ENCODE results near the gene MAP7D1.
"Not testable (repeated sequence)": the region's sequence is repeated elsewhere in the genome, so short reads cannot be mapped to it uniquely, and the experiment has no call there.

Gene MAP7D1

DNA sequence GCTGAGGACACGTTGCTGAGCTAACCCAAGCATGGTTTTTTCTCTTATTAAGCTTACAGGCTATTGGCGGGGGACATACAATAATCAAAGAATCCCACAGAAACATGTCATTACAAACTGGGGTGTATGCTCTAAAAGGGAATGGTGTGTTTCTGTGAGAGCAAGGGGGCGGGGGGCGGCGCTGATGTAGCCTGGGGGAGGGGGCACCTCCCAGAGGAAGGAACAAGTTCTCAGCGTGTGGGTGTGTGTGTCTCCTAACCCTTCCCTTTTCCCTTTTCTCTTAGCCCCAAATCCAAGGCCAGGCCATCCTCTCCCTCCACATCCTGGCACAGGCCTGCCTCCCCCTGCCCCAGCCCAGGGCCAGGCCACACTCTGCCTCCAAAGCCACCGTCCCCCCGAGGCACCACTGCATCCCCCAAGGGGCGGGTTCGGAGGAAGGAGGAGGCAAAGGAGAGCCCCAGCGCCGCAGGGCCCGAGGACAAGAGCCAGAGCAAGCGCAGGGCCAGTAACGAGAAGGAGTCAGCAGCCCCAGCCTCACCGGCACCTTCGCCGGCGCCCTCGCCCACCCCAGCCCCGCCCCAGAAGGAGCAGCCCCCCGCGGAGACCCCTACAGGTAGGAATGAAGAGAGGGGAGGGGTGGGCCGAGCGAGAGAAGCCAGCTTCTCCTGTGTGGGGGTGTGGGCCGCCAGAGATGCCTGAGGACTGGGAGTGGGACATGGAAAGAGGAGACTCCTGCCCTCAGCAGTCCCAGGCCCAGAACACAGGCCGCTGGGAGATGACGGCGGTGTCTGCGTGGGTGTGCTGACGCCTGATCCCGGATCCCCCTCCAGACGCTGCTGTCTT lies 21.9 kb downstream of the MAP7D1 start:
- H3K36me3 Mint-ChIP-seq (ENCODE audit: low read depth), result peaks cover 88% of the 10 kb centered on the region

DNA sequence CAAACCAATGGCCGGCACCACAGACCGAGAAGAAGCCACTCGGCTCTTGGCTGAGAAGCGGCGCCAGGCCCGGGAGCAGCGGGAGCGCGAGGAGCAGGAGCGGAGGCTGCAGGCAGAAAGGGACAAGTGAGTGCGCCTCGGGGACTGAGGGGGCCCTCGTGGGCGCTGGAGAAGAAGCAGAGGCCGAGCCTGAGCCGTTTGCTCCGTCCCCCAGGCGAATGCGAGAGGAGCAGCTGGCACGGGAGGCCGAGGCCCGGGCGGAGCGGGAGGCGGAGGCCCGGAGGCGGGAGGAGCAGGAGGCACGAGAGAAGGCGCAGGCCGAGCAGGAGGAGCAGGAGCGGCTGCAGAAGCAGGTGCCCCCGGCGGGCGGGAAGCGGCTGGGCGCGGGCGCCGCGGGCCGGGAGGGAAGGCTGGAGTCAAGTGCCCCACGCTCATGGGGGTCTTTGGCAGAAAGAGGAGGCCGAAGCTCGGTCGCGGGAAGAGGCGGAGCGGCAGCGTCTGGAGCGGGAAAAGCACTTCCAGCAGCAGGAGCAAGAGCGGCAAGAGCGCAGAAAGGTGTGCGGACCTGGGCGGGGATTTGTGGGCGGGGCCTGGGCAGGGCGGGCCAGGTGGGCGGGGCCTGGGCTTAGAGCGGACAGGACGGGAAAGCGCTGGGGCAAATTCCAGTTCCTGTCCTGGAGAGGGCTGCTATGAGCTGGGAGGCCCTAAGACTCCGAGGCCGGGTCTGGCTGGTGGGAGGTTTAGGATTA lies 22.7 kb downstream of the MAP7D1 start:
- DNase-seq, result no peak
- H3K27ac Mint-ChIP-seq, result no peak overlapping the region
- peaks cover 80% of the 10 kb centered on the region for H3K36me3 Mint-ChIP-seq (ENCODE audit: low read depth)
- H3K4me1 Mint-ChIP-seq (ENCODE audit: low read depth), result no peaks in the 10 kb centered on the region
- no peaks in the 10 kb centered on the region for H3K27me3 Mint-ChIP-seq
- H3K4me3 Mint-ChIP-seq, result no peak overlapping the region
- H3K9me3 Mint-ChIP-seq, result no peaks in the 10 kb centered on the region

More for the DNA sequence above, 21.9 kb downstream of the MAP7D1 start:
- Mint-ChIP-seq H3K27me3 (no peaks in the 10 kb centered on the region), H3K27ac (peak overlapping the region; percentile 50), H3K4me1 (ENCODE audit: low read depth) (peaks cover 4% of the 10 kb centered on the region), H3K9me3 (no peaks in the 10 kb centered on the region), H3K4me3 (no peak overlapping the region)
- no peak for DNase-seq

DNA sequence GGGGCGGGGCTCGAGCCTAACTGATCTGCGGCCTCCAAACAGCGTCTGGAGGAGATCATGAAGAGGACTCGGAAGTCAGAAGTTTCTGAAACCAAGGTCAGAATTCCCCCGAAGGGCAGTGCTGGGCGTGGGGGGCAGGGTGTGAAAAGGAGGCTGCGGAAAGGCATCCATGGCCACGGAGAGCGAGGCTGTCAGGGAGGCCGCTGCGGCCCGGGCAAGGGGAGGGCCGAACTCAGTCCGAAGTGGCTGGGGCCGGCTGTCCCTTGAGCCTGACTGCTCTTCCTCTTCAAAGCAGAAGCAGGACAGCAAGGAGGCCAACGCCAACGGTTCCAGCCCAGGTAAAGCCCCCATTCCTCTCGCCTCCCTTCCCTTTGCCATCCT lies 23.2 kb downstream of the MAP7D1 start:
- H3K27me3 Mint-ChIP-seq, result no peaks in the 10 kb centered on the region
- peaks cover 75% of the 10 kb centered on the region for H3K36me3 Mint-ChIP-seq (ENCODE audit: low read depth)
- H3K27ac Mint-ChIP-seq, result no peak overlapping the region
- DNase-seq, result no peak
- no peaks in the 10 kb centered on the region for H3K9me3 Mint-ChIP-seq
- H3K4me3 Mint-ChIP-seq, result no peak overlapping the region
- no peaks in the 10 kb centered on the region for H3K4me1 Mint-ChIP-seq (ENCODE audit: low read depth)

DNA sequence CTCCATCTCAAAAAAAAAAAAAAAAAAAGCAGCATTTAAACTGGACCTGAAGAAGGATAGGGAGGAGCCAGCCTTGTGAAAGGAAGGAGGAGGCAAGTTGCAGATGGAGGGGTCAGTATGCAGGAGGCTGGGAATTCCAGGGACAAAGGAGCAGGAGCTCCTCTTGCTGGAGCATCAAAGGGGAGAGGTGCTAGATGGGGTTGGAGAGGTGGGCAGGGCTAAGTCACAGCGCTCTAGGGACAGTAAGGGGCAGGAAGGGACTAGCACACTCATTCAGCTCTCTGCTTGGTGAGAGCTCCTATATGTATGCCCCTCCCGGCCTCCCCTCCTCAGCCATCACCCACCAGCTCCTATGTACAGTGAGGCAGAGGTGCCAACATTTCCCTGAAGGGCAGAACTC lies 26.8 kb downstream of the MAP7D1 start:
- H3K36me3 Mint-ChIP-seq (ENCODE audit: low read depth), result peaks cover 44% of the 10 kb centered on the region
- DNase-seq, result no peak
- H3K9me3 Mint-ChIP-seq, result no peaks in the 10 kb centered on the region
- H3K4me3 Mint-ChIP-seq, result no peak overlapping the region
- H3K27me3 Mint-ChIP-seq, result no peaks in the 10 kb centered on the region
- peaks cover 2% of the 10 kb centered on the region for H3K4me1 Mint-ChIP-seq (ENCODE audit: low read depth)
- peak overlapping the region; percentile 4 for H3K27ac Mint-ChIP-seq

DNA sequence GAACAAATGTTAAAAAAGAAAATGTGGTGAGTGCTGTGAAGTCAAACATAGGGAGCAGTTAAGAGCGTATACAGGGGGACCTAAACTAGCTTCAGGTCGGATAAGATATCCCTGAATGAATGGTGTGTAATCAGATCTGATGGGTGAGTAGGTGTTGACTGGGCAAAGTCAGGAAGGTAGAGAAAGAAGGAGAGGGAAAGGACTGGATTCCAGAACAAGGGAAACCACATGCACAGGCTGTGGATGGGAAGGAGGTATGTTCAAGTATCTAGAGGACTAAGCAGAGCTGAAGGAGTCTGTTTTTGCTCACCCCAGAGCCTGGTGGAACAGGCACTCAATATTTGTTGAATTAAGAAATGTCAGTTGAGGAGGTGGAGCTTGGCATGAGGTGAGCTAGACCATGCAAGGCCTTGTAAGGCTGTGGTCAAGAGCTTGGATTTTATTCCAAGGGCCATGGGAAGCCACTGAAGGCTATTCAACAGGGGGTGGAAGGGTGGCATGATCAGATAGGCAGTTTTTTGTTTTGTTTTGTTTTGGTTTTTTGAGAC lies 27.4 kb downstream of the MAP7D1 start:
- Mint-ChIP-seq H3K4me3 (no peak overlapping the region), H3K27me3 (no peaks in the 10 kb centered on the region), H3K36me3 (ENCODE audit: low read depth) (peaks cover 40% of the 10 kb centered on the region), H3K9me3 (no peaks in the 10 kb centered on the region), H3K4me1 (ENCODE audit: low read depth) (peaks cover 7% of the 10 kb centered on the region), H3K27ac (peak overlapping the region; percentile 4)
- no peak for DNase-seq

DNA sequence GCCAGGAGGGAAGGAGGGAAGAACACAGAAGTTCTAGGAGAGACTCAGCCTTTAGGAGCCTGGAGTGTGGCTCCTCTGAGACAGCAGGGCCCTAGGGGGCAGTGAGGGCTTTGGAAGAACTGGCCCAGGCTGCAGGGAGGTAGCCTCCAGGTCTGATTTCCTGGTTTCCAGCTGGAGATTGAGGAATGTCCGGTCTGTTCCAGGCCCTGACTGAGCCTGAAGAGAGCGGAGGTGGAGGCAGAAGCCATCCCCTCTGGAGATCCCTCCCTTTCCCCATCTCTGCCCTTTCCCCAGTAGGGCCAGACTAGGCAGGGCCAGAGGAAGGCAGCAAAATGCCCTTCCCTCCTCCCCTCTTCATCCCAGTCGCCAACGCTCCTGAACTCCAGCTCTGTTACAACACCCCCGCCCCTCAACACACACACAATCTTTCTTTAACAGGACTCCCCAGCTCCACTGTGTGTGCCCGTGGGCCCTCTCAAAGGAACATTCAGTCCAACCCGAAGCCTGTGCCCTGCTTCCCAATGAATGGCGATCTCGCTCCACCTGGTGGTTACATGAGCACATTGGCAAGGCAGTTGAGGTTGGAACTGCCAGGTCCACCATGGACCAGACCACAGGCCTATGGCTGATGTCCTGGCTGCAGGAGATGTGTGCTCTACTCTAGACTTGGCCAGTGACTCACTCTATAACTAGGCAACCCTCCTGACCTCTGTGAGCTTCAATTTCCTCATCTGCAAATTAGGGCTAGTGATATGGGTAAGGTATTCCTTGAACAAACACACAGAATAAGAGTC lies 32.0 kb downstream of the MAP7D1 start:
- Mint-ChIP-seq H3K27me3 (no peaks in the 10 kb centered on the region), H3K4me3 (no peak overlapping the region), H3K4me1 (ENCODE audit: low read depth) (peaks cover 7% of the 10 kb centered on the region), H3K9me3 (no peaks in the 10 kb centered on the region), H3K36me3 (ENCODE audit: low read depth) (no peaks in the 10 kb centered on the region), H3K27ac (peak overlapping the region; percentile 86)
- DNase-seq, result peak; percentile 79

DNA sequence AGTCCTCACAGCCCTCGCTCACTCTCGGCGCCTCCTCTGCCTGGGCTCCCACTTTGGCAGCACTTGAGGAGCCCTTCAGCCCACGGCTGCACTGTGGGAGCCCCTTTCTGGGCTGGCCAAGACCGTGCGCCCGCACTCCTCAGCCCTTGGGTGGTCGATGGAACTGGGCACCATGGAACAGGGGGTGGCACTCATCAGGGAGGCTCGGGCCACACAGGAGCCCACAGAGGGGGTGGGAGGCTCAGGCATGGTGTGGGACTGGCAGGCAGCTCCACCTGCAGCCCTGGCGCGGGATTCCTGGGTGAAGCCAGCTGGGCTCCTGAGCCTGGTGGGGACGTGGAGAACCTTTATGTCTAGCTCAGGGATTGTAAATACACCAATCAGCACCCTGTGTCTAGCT lies 40.8 kb downstream of the MAP7D1 start:
- not testable (repeated sequence) for H3K27me3 Mint-ChIP-seq; H3K27ac Mint-ChIP-seq; H3K4me3 Mint-ChIP-seq; DNase-seq; H3K36me3 Mint-ChIP-seq (ENCODE audit: low read depth); H3K9me3 Mint-ChIP-seq; H3K4me1 Mint-ChIP-seq (ENCODE audit: low read depth)

DNA sequence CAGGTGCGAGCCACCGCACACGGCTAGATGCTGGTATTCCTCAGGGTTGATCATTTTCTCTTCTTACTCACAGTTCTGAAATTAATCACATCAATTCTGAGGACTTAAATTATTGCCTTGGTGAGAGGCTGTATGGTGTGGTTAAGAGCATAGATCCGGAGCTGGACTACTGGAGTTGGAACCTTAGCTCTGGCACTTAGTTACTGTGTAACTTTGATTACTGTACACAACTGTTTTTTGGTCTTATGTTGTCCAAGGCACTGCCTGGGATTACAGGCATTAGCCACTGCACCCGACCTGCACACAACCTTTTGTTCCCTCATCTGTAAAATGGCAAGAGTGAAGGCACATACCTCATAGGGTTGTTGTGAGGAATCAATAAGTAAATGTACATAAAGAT lies 42.7 kb downstream of the MAP7D1 start:
- no peaks in the 10 kb centered on the region for H3K9me3 Mint-ChIP-seq
- no peak for DNase-seq
- no peaks in the 10 kb centered on the region for H3K36me3 Mint-ChIP-seq (ENCODE audit: low read depth)
- no peak overlapping the region for H3K27ac Mint-ChIP-seq
- no peak overlapping the region for H3K4me3 Mint-ChIP-seq
- H3K4me1 Mint-ChIP-seq (ENCODE audit: low read depth), result no peaks in the 10 kb centered on the region
- no peaks in the 10 kb centered on the region for H3K27me3 Mint-ChIP-seq

DNA sequence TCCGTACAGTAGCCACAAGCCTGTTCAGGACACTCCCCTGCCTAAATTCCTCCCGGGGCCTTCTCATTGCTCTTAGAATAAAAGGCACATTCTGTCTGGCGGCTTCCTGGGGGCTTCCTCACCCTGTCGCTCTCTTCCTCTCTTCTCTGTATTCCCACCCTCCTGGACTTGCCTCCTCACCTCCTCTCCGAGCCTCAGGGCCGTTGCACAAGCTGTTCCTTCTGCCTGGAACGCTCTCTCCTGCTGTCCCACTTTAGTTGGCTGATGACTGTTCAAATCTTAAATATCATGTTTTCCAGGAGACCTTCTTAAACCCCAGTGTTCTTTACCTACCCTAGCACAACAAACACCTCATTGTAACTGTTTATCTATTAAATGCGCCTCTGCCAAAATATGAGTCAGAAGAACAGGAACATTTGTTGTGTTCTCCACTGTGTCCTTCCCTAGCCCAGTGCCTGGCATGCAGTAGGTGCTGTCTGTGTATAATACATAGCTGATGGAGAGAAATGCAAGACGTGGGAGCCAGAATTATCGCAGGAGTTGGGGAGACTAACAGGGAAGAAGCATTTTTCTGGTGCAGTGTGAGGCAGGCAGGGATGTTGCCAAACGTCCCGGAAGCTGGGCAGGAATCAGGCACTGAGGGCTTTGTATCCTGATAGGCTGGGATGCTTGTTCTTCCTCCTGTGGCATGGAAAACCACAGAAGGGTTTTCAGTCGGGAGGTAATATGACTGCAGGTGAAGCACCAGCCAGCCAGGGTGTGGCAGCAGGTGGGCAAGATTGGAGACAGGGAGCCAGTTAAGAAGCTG lies 44.2 kb downstream of the MAP7D1 start:
- H3K36me3 Mint-ChIP-seq (ENCODE audit: low read depth), result no peaks in the 10 kb centered on the region
- no peaks in the 10 kb centered on the region for H3K9me3 Mint-ChIP-seq
- H3K4me3 Mint-ChIP-seq, result no peak overlapping the region
- peaks cover under 1% of the 10 kb centered on the region for H3K4me1 Mint-ChIP-seq (ENCODE audit: low read depth)
- peak overlapping the region; percentile 13 for H3K27ac Mint-ChIP-seq
- no peak for DNase-seq
- H3K27me3 Mint-ChIP-seq, result no peaks in the 10 kb centered on the region

DNA sequence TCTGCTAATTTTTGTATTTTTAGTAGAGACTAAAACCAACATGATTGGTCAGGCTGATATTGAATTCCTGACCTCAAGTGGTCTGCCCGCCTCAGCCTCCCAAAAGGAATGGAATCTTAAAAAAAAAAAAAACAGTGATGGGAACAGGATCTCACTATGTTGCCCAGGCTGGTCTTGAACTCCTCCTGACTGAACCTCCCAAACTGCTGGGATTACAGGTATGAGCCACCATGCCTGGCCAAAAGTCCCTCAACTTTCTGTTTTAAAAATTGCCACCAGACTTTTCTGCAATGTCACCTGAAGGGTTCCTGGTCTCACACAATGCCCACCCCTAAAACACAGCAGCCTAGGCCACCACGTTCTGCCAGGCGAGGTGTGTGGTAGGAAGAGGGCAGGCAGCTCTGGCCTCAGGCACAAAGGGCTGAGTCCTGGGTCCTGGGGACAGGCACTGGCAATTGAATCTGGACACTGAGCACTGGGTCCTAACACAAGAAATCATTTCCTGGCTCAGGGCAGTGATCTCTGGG lies 47.1 kb downstream of the MAP7D1 start:
- no peak for DNase-seq
- Mint-ChIP-seq H3K4me1 (ENCODE audit: low read depth) (peaks cover 17% of the 10 kb centered on the region), H3K9me3 (no peaks in the 10 kb centered on the region), H3K27me3 (no peaks in the 10 kb centered on the region), H3K36me3 (ENCODE audit: low read depth) (no peaks in the 10 kb centered on the region), H3K27ac (no peak overlapping the region), H3K4me3 (no peak overlapping the region)

DNA sequence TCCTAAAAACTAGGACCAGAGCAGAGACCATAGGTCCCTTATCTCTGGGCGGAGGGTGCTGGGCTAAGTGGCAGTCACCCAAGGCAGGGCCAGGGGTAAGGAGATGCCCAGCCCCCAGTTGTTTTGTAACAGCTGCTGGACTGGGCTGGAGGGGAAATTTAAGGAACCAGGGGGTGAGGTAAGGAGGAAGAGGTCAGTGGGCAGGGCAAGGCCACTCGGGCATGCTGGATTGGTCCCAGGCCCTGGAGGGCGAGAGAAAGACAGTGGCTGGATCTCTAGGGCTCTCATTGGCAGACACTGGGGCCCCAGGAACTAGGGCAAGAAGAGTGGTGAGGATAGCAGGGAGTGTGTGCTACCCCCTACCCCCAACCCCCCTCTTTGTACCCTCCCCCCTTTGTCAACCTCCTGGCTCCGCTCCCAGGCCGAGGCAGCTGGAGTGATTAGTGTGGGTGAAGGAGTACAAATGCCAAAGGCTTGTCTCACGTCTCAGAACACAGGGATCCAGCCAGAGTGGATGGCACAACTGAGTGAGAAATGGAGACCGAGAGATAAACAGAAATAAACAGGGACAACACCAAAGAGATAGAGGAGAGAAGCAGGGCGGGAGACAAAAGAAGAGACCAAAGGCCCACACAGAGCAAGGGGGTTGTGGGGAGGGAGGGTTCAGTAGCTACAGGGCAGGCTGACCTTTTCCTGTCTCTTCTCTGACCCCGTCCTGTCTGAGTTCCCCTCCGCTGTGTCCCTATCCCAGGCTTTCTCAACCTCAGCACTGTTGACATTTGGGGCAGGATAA lies 47.8 kb downstream of the MAP7D1 start:
- no peak overlapping the region for H3K4me3 Mint-ChIP-seq
- peaks cover 17% of the 10 kb centered on the region for H3K4me1 Mint-ChIP-seq (ENCODE audit: low read depth)

DNA sequence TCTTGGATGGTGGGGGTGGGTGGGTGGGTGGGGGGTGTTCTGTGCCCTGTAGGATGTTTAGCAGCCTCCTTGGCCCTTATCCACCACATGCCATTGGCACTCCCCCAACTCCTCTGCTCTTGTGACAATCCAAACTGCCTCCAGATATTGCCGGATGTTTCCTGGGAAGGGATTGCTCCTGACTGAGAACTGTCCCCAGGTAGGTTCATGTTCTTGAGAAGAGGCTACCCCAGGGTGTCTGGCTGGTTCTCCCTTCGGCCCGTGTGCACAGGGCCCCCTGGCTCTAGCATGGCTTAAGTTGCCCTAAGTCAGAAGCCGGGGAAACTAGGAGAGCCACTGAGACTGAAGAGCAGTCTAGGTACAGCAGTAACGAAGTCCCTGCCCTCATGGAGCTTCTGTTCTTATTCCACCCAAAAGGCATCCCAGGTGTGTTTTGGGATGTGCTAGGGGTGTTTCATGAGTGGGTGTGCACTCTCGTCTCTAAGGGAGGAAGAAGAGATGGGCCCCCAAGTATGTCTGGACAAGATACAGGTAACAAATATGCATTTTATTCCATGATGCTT lies 48.5 kb downstream of the MAP7D1 start:
- Mint-ChIP-seq H3K27ac (no peak overlapping the region), H3K36me3 (ENCODE audit: low read depth) (no peaks in the 10 kb centered on the region), H3K4me3 (no peak overlapping the region), H3K4me1 (ENCODE audit: low read depth) (peaks cover 17% of the 10 kb centered on the region), H3K9me3 (no peaks in the 10 kb centered on the region), H3K27me3 (no peaks in the 10 kb centered on the region)
- no peak for DNase-seq

More for the DNA sequence above, 47.8 kb downstream of the MAP7D1 start:
- Mint-ChIP-seq H3K36me3 (ENCODE audit: low read depth) (no peaks in the 10 kb centered on the region), H3K27ac (no peak overlapping the region), H3K27me3 (no peaks in the 10 kb centered on the region), H3K9me3 (no peaks in the 10 kb centered on the region)
- no peak for DNase-seq

Data from activated T-cell treated with anti-CD3 and anti-CD28 coated beads, Interleukin-2, amount 50 U/mL, for 24 hours (primary cell).